Heart left ventricle (tissue), 16 donors: ENCODE results near the gene CHRNG. TPM values are rescaled to one million over a fixed set of nuclear protein-coding genes. Genes with fewer than 3 reads are reported as not detected.

Experiments
- ATAC-seq, 4 donors: fragments of 200-7000 bp; cut with Tn5 transposase; one replicate each; pipeline ENCODE4 v1.9.1; 2020 to 2022; ENCODE audit warnings: moderate library complexity in 4 of 4, mild to moderate bottlenecking in 3 of 4, moderate number of reproducible peaks in 1 of 4
- DNase-seq, 5 donors: peaks; one replicate each; pipeline ENCODE4 v3.0.0-alpha.2; 2020
- H3K27ac ChIP-seq, 12 donors: fragments of 200-600 bp; sonication (generic) in 4 of 12; one replicate each; pipeline versions ENCODE4 v1.5.0 to v1.8.0; 2016 to 2022; ENCODE audit warnings: mild to moderate bottlenecking in 2 of 12
- H3K27me3 ChIP-seq, 9 donors: fragments of 200-600 bp; sonication (generic) in 2 of 9; one replicate each; pipeline versions ENCODE4 v1.5.1 to v1.8.0; 2016 to 2022; ENCODE audit warnings: mild to moderate bottlenecking in 3 of 9
- H3K36me3 ChIP-seq, 9 donors: fragments of 200-600 bp; sonication (generic) in 2 of 9; one replicate each; pipeline versions ENCODE4 v1.5.0 to v1.8.0; 2018 to 2022; ENCODE audit warnings: mild to moderate bottlenecking in 2 of 9
- H3K4me1 ChIP-seq, 12 donors: fragments of 200-600 bp; sonication (generic) in 4 of 12; one replicate each; pipeline versions ENCODE4 v1.5.0 to v1.8.0; 2016 to 2022; ENCODE audit warnings: mild to moderate bottlenecking in 3 of 12
- H3K4me3 ChIP-seq, 12 donors: fragments of 200-600 bp; sonication (generic) in 4 of 12; one replicate each; pipeline versions ENCODE4 v1.5.0 to v1.8.0; 2017 to 2022; ENCODE audit warnings: mild to moderate bottlenecking in 9 of 12, moderate library complexity in 4 of 12
- H3K9me3 ChIP-seq, 12 donors: fragments of 200-600 bp; sonication (generic) in 4 of 12; one replicate each; pipeline versions ENCODE4 v1.5.0 to v1.8.0; 2016 to 2022; ENCODE audit warnings: mild to moderate bottlenecking in 1 of 12
- POLR2A ChIP-seq, 2 donors: fragments of 450-650 bp; IDR thresholded peaks; one replicate each; pipeline ENCODE4 v1.6.1; 2017; ENCODE audit warnings: antibody characterized with exemption in 2 of 2, mild to moderate bottlenecking in 2 of 2, moderate library complexity in 2 of 2
- WGBS, 4 donors: extraction: QIAGEN DNeasy Blood & Tissue Kit in 2 of 4; methylation state at CpG; one replicate each; pipeline versions ENCODE4 v1.1.5 to v1.1.7; 2013 to 2018; 5-methylcytosine and 5-hydroxymethylcytosine counted together
- intact Hi-C, 10 donors: fragments of 100-400 bp; cut with DNase I; formaldehyde crosslinking; loops; one replicate each; pipeline versions ENCODE4 v1.11.1 to v1.14.2; 2022
- long read RNA-seq, 3 donors: library from polyadenylated mRNA; unstranded; transcript quantifications; one replicate each; pipeline ENCODE4 v2.0.0, GENCODE V29; 2020 to 2021
- polyA plus RNA-seq, 2 donors: library from polyadenylated mRNA; stranded (reverse); fragments of 200-250 nt; gene quantifications; one replicate each; pipeline ENCODE4 v1.2.3, GENCODE V29; 2013
- total RNA-seq, 9 donors: library from RNA; depleted of rRNA in 2 of 9; stranded (reverse); fragments of >200 nt in 2 of 9; fragmentation: NEBNext Ultra II Directional in 3 of 9; extraction: Animal tissue kit (Norgen Biotek cat#: 25700) in 3 of 9; gene quantifications; one replicate each; pipeline versions ENCODE4 v1.1.0 to v1.2.4, GENCODE V29; 2016 to 2023
- TF ChIP-seq, protein P1 (sequence below), 12 donors: fragments of 200-600 bp; sonication (generic) in 4 of 12; IDR thresholded peaks; one replicate each; pipeline versions ENCODE4 v1.5.0 to v1.8.0; 2018 to 2022; ENCODE audit warnings: antibody characterized with exemption in 12 of 12, mild to moderate bottlenecking in 5 of 12
- donor health status: ischemic (EF 13 %, LVEDD 7.1; RV severe dilation, severe dysfunction).
- donor health status: healthy with polysubstance abuse.
- donor health status: DM: no; HTN: yes; CAD: no.
- donor health status: DM: no; HTN: no; CAD: no.
- donor health status: ischemic (EF 25% LVEDD 6.9; RV normal size, moderate dysfunction).
- donor health status: ischemic (EF 25% LVEDD 5.7; RV mildly dilated, moderate dysfunction).
- donor health status: healthy.
- donor health status: DM: yes; HTN: yes; CAD: no.
- donor health status: ischemic (EF 35%, LVEDD 5.7; RV mildly dilated, moderate dysfunction).
- donor health status: nonischemic (EF 11% LVEDD 7.7; RV severe dilation, severe dysfunction).
- donor health status: DM: yes; HTN: yes; CAD: no.
- donor health status: PGD.
- donor health status: ischemic (EF 29% LVEDD 5.4; RV normal size, mild dysfunction).
- donor health status: nonischemic (EF 23%, LVEDD 6.1; RV moderate dilation, normal function).

Gene CHRNG, protein sequence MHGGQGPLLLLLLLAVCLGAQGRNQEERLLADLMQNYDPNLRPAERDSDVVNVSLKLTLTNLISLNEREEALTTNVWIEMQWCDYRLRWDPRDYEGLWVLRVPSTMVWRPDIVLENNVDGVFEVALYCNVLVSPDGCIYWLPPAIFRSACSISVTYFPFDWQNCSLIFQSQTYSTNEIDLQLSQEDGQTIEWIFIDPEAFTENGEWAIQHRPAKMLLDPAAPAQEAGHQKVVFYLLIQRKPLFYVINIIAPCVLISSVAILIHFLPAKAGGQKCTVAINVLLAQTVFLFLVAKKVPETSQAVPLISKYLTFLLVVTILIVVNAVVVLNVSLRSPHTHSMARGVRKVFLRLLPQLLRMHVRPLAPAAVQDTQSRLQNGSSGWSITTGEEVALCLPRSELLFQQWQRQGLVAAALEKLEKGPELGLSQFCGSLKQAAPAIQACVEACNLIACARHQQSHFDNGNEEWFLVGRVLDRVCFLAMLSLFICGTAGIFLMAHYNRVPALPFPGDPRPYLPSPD
- total RNA-seq: not detected
- polyA plus RNA-seq: not detected
- long read RNA-seq, donor 1: 0 reads
- long read RNA-seq, donor 2: 0 reads
- long read RNA-seq, donor 3: 0 reads

DNA sequence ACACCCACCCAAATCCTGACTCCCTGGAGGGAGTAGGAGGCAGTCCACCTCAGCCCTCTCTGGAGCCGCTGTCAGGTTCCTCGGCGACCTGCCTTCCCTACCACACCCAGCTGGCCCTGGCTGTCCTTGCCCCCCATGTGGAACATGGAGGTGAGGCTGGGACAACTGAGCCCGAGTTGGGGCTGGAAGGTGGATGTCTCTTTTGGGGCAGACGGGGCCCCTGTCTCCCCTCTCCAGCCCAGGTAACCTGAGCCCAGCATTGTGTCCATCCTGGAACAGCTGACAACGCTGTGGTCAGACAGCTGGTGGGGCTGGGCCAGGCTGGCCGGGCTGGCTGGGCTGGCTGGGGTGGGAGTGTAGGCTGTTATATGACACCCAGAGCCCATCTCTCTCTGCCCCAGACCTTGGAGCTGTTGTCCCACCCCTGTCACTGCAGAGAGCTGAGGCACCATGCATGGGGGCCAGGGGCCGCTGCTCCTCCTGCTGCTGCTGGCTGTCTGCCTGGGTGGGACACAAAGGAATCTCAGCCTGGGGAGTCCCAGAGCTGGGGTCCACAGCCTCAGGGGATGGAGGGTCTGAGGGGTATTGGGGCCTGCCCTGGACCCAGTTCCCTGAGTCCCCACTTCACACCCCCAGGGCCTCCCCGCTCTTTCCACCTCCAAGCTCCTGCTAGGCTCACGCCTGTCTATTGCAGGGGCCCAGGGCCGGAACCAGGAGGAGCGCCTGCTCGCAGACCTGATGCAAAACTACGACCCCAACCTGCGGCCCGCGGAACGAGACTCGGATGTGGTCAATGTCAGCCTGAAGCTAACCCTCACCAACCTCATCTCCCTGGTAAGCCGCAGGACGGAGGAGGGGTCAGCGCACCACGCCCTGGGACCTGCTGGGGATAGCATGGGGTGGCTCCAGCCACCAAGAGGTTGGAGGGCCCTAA, at the start of gene CHRNG:
CHRNG (plus strand) TSS at position 395 of the 934 bp plus-strand sequence; CDS start at position 451, 56 bp downstream.
- TF ChIP-seq, protein P1, sequence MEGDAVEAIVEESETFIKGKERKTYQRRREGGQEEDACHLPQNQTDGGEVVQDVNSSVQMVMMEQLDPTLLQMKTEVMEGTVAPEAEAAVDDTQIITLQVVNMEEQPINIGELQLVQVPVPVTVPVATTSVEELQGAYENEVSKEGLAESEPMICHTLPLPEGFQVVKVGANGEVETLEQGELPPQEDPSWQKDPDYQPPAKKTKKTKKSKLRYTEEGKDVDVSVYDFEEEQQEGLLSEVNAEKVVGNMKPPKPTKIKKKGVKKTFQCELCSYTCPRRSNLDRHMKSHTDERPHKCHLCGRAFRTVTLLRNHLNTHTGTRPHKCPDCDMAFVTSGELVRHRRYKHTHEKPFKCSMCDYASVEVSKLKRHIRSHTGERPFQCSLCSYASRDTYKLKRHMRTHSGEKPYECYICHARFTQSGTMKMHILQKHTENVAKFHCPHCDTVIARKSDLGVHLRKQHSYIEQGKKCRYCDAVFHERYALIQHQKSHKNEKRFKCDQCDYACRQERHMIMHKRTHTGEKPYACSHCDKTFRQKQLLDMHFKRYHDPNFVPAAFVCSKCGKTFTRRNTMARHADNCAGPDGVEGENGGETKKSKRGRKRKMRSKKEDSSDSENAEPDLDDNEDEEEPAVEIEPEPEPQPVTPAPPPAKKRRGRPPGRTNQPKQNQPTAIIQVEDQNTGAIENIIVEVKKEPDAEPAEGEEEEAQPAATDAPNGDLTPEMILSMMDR (IDR thresholded peaks at IDR 0.05): no peak
- TF ChIP-seq POLR2A (IDR thresholded peaks at IDR 0.05): no peak
- 70 to 76% (median 73%) methylated on average over 9 to 23 of the region's 23 CpGs for WGBS, 4 donors
- Histone ChIP-seq H3K27ac (no peak within 1 kb of the TSS), H3K9me3 (peaks cover 0 to 7% (median 0%) of the 10 kb centered on the region in 12 donors), H3K36me3 (no peaks in the 10 kb centered on the region), H3K4me3 (no peak within 1 kb of the TSS), H3K4me1 (peaks cover 0 to 13% (median 0%) of the 10 kb centered on the region in 12 donors), H3K27me3 (peaks cover 0 to 11% (median 0%) of the 10 kb centered on the region in 9 donors)
- intact Hi-C loops: no loop called here
- DNase-seq (peak in 1 of 5 donors; percentile 46), ATAC-seq (no peak)

GRCh38 chr2:232490221-232491138, 49.0 kb upstream of the CHRNG start:
- H3K27ac ChIP-seq: no peak overlapping the region
- H3K4me1 ChIP-seq: peaks cover 0 to 24% (median 0%) of the 10 kb centered on the region in 12 donors
- ATAC-seq (no peak), DNase-seq (peak in 2 of 5 donors; percentile 19 to 51)
- peaks cover 18 to 34% (median 28%) of the 10 kb centered on the region in 9 donors for H3K27me3 ChIP-seq
- no peak for TF ChIP-seq POLR2A (IDR thresholded peaks at IDR 0.05)
- TF ChIP-seq, protein P1 (IDR thresholded peaks at IDR 0.05): no peak
- no peak overlapping the region for H3K4me3 ChIP-seq
- no peaks in the 10 kb centered on the region for H3K9me3 ChIP-seq
- H3K36me3 ChIP-seq: no peaks in the 10 kb centered on the region
- intact Hi-C loops: no loop called here
- 71 to 82% (median 75%) methylated on average over 21 to 30 of the region's 30 CpGs for WGBS, 4 donors

DNA sequence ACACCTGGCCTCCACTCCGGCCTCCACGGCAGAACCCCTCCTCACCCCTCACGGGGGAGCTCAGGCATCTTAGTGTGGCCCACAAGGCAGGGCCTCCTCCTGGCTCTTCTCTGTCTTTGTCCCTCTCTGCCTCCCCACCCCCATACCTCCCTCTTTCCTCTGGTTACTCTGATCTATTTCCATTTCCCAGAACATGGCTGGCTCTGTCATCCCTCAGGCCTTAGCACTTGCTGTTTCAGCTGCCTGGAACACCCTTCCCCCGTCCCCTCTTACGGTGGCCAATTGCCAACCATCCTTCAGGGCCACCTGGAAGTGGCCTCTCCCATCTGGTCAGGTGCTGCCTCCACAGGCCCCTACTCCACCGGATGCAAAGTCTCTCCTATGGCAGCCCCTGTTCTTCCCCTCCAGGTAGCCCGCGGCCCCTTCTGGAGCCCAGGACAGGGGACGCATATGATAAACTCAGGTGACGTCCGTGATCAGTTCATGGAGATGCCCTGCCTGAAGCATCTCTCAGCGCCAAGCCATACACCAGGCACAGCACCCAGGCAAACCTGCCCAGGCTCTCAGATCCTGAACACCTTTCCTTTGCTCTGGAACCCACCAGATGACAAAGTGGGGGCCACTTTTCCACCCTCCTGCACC, 48.2 kb upstream of the CHRNG start:
- TF ChIP-seq POLR2A (IDR thresholded peaks at IDR 0.05): no peak
- TF ChIP-seq, protein P1 (IDR thresholded peaks at IDR 0.05): no peak
- Histone ChIP-seq H3K36me3 (no peaks in the 10 kb centered on the region), H3K4me1 (peaks cover 0 to 17% (median 0%) of the 10 kb centered on the region in 12 donors), H3K9me3 (no peaks in the 10 kb centered on the region), H3K27ac (no peak overlapping the region), H3K27me3 (peaks cover 11 to 27% (median 20%) of the 10 kb centered on the region in 9 donors), H3K4me3 (no peak overlapping the region)
- DNase-seq (peak in 2 of 5 donors; percentile 11 to 28), ATAC-seq (no peak)
- intact Hi-C loops: no loop called here
- WGBS, 4 donors: 84 to 94% (median 88%) methylated on average over 10 to 12 of the region's 12 CpGs
